GM12873 (cell line): ENCODE measurements around the gene ARHGDIG.

Experiments used
- CTCF ChIP-seq: IDR thresholded peaks from 2 replicates; pipeline ENCODE4 v1.5.1; 2012; ENCODE audit warnings: low read depth, mild to moderate bottlenecking, moderate library complexity, low read length, control low read depth; ENCODE audit not compliant: insufficient read depth; ENCODE audit errors: missing control alignments

The ARHGDIG gene

GRCh38 chr16:290015-290680 lies 9.8 kb downstream of the ARHGDIG start:
- TF ChIP-seq CTCF, result no peak

- TF ChIP-seq CTCF, result no peak
Measured at GRCh38 chr16:290681-291405, 10.5 kb downstream of the ARHGDIG start.

- TF ChIP-seq CTCF, result no peak
Measured at GRCh38 chr16:291539-291938, 11.1 kb downstream of the ARHGDIG start.

- TF ChIP-seq CTCF, result no peak
Measured at GRCh38 chr16:293043-293775, 12.8 kb downstream of the ARHGDIG start.

- TF ChIP-seq CTCF, result no peak
Measured at GRCh38 chr16:296276-296675, 15.9 kb downstream of the ARHGDIG start.

GRCh38 chr16:296806-297510 lies 16.6 kb downstream of the ARHGDIG start:
- no peak for TF ChIP-seq CTCF
